ENCODE measurements around the gene TMC3.

DNA sequence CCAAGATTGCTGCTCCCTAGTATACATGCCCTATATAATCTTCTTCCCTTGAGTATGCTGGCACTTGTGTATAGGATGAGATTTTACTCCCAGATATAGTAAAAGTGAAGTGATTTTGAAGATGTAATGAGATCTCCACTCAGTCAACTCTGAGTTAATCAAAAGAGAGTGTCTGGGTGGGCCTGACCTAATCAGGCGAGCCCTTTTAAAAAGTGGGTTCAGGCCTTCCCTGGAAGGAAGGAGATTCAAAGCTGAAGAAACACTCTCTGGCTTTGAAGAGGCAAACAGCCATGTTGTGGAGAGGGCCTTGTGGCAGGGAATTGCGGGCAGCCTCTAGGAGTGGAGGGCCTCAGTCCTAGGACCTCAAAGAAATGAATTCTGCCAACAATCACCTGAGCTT lies 44.6 kb downstream of the TMC3 start:
- TF ChIP-seq, protein P1, sequence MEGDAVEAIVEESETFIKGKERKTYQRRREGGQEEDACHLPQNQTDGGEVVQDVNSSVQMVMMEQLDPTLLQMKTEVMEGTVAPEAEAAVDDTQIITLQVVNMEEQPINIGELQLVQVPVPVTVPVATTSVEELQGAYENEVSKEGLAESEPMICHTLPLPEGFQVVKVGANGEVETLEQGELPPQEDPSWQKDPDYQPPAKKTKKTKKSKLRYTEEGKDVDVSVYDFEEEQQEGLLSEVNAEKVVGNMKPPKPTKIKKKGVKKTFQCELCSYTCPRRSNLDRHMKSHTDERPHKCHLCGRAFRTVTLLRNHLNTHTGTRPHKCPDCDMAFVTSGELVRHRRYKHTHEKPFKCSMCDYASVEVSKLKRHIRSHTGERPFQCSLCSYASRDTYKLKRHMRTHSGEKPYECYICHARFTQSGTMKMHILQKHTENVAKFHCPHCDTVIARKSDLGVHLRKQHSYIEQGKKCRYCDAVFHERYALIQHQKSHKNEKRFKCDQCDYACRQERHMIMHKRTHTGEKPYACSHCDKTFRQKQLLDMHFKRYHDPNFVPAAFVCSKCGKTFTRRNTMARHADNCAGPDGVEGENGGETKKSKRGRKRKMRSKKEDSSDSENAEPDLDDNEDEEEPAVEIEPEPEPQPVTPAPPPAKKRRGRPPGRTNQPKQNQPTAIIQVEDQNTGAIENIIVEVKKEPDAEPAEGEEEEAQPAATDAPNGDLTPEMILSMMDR (IDR thresholded peaks at IDR 0.05 in 2 of 3, conservative IDR thresholded peaks at IDR 0.05 in 1 of 3; ENCODE audit: insufficient read depth in 2 of 3, low read depth in 1 of 3, low read length in 3 of 3): no peak
- no peak for TF ChIP-seq POLR2A (conservative IDR thresholded peaks at IDR 0.05)
- TF ChIP-seq, protein P2, sequence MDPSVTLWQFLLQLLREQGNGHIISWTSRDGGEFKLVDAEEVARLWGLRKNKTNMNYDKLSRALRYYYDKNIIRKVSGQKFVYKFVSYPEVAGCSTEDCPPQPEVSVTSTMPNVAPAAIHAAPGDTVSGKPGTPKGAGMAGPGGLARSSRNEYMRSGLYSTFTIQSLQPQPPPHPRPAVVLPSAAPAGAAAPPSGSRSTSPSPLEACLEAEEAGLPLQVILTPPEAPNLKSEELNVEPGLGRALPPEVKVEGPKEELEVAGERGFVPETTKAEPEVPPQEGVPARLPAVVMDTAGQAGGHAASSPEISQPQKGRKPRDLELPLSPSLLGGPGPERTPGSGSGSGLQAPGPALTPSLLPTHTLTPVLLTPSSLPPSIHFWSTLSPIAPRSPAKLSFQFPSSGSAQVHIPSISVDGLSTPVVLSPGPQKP (CRISPR knock-in tag; IDR thresholded peaks at IDR 0.05): no peak
- TF ChIP-seq LEF1 (IDR thresholded peaks at IDR 0.05): no peak
